ENCODE results near the gene MALAT1. TPM values are rescaled to one million over a fixed set of nuclear protein-coding genes. Genes with fewer than 3 reads are reported as not detected.

MALAT1 gene
- total and polyA plus RNA-seq, 2 of the 13 experiments (the other 11 are each of a cell fraction or from before 2014, with no cell fraction given), result 143 to 1,237 TPM

GRCh38 chr11:65487467-65488272 is 11.2 kb upstream of the MALAT1 start (continued):
- TF ChIP-seq, protein P1, sequence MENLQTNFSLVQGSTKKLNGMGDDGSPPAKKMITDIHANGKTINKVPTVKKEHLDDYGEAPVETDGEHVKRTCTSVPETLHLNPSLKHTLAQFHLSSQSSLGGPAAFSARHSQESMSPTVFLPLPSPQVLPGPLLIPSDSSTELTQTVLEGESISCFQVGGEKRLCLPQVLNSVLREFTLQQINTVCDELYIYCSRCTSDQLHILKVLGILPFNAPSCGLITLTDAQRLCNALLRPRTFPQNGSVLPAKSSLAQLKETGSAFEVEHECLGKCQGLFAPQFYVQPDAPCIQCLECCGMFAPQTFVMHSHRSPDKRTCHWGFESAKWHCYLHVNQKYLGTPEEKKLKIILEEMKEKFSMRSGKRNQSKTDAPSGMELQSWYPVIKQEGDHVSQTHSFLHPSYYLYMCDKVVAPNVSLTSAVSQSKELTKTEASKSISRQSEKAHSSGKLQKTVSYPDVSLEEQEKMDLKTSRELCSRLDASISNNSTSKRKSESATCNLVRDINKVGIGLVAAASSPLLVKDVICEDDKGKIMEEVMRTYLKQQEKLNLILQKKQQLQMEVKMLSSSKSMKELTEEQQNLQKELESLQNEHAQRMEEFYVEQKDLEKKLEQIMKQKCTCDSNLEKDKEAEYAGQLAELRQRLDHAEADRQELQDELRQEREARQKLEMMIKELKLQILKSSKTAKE (CRISPR knock-in tag; IDR thresholded peaks at IDR 0.05; ENCODE audit: borderline replicate concordance), result no peak
- TF ChIP-seq KDM3A (CRISPR knock-in tag; IDR thresholded peaks at IDR 0.05; ENCODE audit: low read depth) (no peak; the same call in 1 of the 2 replicates), NR2F6 (IDR thresholded peaks at IDR 0.05) (no peak), NR2F6 (CRISPR knock-in tag; IDR thresholded peaks at IDR 0.05) (peak; percentile 22; the same call in 1 of the 2 replicates), SIX4 (CRISPR knock-in tag; IDR thresholded peaks at IDR 0.05) (no peak), ZBTB2 (CRISPR knock-in tag; IDR thresholded peaks at IDR 0.05; ENCODE audit: low read depth) (no peak), DDIT3 (CRISPR knock-in tag; IDR thresholded peaks at IDR 0.05) (no peak), ZNF784 (CRISPR knock-in tag; IDR thresholded peaks at IDR 0.05; ENCODE audit: borderline replicate concordance) (no peak), KAT8 (CRISPR knock-in tag; IDR thresholded peaks at IDR 0.05) (peak; percentile 59; the same call in 1 of the 2 replicates), IKZF5 (CRISPR knock-in tag; IDR thresholded peaks at IDR 0.05) (peak; percentile 63; the same call in 1 of the 2 replicates), PHF21A (CRISPR knock-in tag; IDR thresholded peaks at IDR 0.05) (peak; percentile 83; the same call in 1 of the 2 replicates), MATR3 (CRISPR knock-in tag; IDR thresholded peaks at IDR 0.05) (no peak), ZNF253 (CRISPR knock-in tag; IDR thresholded peaks at IDR 0.05; ENCODE audit: borderline replicate concordance) (no peak), ZNF512B (CRISPR knock-in tag; IDR thresholded peaks at IDR 0.05; ENCODE audit: borderline replicate concordance) (no peak), SAP130 (CRISPR knock-in tag; IDR thresholded peaks at IDR 0.05; ENCODE audit: low read depth) (peak; percentile 89), PCBP1 (IDR thresholded peaks at IDR 0.05; ENCODE audit: borderline replicate concordance, low read depth, low read length) (no peak)
- TF ChIP-seq, protein P2, sequence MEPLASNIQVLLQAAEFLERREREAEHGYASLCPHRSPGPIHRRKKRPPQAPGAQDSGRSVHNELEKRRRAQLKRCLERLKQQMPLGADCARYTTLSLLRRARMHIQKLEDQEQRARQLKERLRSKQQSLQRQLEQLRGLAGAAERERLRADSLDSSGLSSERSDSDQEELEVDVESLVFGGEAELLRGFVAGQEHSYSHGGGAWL (CRISPR knock-in tag; IDR thresholded peaks at IDR 0.05), result 0 out of 2 replicates have a peak, but pooled peaks have one; percentile 25
- TF ChIP-seq, protein P3, sequence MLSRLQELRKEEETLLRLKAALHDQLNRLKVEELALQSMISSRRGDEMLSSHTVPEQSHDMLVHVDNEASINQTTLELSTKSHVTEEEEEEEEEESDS (CRISPR knock-in tag; IDR thresholded peaks at IDR 0.05; ENCODE audit: borderline replicate concordance), result no peak
- TF ChIP-seq, protein P4, sequence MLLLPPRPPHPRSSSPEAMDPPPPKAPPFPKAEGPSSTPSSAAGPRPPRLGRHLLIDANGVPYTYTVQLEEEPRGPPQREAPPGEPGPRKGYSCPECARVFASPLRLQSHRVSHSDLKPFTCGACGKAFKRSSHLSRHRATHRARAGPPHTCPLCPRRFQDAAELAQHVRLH (CRISPR knock-in tag; IDR thresholded peaks at IDR 0.05; ENCODE audit: borderline replicate concordance, low read depth), result no peak; the same call in 1 of the 2 replicates

Measured in HepG2 (cell line).